ENCODE measurements around the gene APOC4.

- TF ChIP-seq SP2 (tag by site-specific recombination; IDR thresholded peaks at IDR 0.05) = no peak
- no peak for TF ChIP-seq ZBTB1 (tag by site-specific recombination; IDR thresholded peaks at IDR 0.05)
- TF ChIP-seq ZNF335 (tag by site-specific recombination; conservative IDR thresholded peaks at IDR 0.05) = no peak
- TF ChIP-seq, protein P1, sequence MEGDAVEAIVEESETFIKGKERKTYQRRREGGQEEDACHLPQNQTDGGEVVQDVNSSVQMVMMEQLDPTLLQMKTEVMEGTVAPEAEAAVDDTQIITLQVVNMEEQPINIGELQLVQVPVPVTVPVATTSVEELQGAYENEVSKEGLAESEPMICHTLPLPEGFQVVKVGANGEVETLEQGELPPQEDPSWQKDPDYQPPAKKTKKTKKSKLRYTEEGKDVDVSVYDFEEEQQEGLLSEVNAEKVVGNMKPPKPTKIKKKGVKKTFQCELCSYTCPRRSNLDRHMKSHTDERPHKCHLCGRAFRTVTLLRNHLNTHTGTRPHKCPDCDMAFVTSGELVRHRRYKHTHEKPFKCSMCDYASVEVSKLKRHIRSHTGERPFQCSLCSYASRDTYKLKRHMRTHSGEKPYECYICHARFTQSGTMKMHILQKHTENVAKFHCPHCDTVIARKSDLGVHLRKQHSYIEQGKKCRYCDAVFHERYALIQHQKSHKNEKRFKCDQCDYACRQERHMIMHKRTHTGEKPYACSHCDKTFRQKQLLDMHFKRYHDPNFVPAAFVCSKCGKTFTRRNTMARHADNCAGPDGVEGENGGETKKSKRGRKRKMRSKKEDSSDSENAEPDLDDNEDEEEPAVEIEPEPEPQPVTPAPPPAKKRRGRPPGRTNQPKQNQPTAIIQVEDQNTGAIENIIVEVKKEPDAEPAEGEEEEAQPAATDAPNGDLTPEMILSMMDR (tag by site-specific recombination; IDR thresholded peaks at IDR 0.05) = no peak
- TF ChIP-seq ZNF23 (tag by site-specific recombination; IDR thresholded peaks at IDR 0.05; ENCODE audit: borderline replicate concordance) = no peak
These were observed 29.2 kb upstream of the APOC4 start for GRCh38 chr19:44912854-44913253.
